ENCODE data around the gene SAMSN1. TPM values are rescaled to one million over a fixed set of nuclear protein-coding genes. Genes with fewer than 3 reads are reported as not detected.

Gene SAMSN1
- total and polyA plus RNA-seq, 2 experiments from 2014 or later = 0.82 to 1.7 TPM

GRCh38 chr21:14593230-14593629 lies 47.1 kb upstream of the SAMSN1 start:
- no peak for DNase-seq (ENCODE audit: low spot score)
- H3K27me3 ChIP-seq = no peaks in the 10 kb centered on the region
- H3K9me2 ChIP-seq (replicated peaks; ENCODE audit: insufficient read depth) = no peaks in the 10 kb centered on the region
- no peaks in the 10 kb centered on the region for H3K79me2 ChIP-seq
- no peak overlapping the region for H3K4me3 ChIP-seq
- TF ChIP-seq CTCF (IDR thresholded peaks at IDR 0.05; ENCODE audit: poor library complexity) (no peak), EZH2 (IDR thresholded peaks at IDR 0.05; ENCODE audit: borderline replicate concordance) (no peak), EZH2phosphoT487 (IDR thresholded peaks at IDR 0.05; ENCODE audit: low read depth, severe bottlenecking, unreplicated experiment) (no peak)
- H3K27ac ChIP-seq = no peak overlapping the region
- H4K20me1 ChIP-seq (ENCODE audit: insufficient read depth, poor library complexity, severe bottlenecking) = no peaks in the 10 kb centered on the region
- no peaks in the 10 kb centered on the region for H3K36me3 ChIP-seq (replicated peaks; ENCODE audit: insufficient read depth, low read depth)
- no peak overlapping the region for H3K4me2 ChIP-seq
- no peak overlapping the region for H2AFZ ChIP-seq
- no peaks in the 10 kb centered on the region for H3K9me3 ChIP-seq (ENCODE audit: low read depth)
- no peaks in the 10 kb centered on the region for H3K4me1 ChIP-seq (ENCODE audit: insufficient read depth)

- Histone ChIP-seq H3K9me3 (ENCODE audit: low read depth) (no peaks in the 10 kb centered on the region), H2AFZ (no peak overlapping the region), H3K79me2 (no peaks in the 10 kb centered on the region), H4K20me1 (ENCODE audit: insufficient read depth, poor library complexity, severe bottlenecking) (no peaks in the 10 kb centered on the region), H3K27me3 (no peaks in the 10 kb centered on the region), H3K27ac (no peak overlapping the region), H3K36me3 (replicated peaks; ENCODE audit: insufficient read depth, low read depth) (no peaks in the 10 kb centered on the region), H3K4me3 (no peak overlapping the region), H3K9me2 (replicated peaks; ENCODE audit: insufficient read depth) (no peaks in the 10 kb centered on the region), H3K4me1 (ENCODE audit: insufficient read depth) (no peaks in the 10 kb centered on the region), H3K4me2 (no peak overlapping the region)
- no peak for TF ChIP-seq EZH2phosphoT487 (IDR thresholded peaks at IDR 0.05; ENCODE audit: low read depth, severe bottlenecking, unreplicated experiment)
- no peak for TF ChIP-seq CTCF (IDR thresholded peaks at IDR 0.05; ENCODE audit: poor library complexity)
- no peak for TF ChIP-seq EZH2 (IDR thresholded peaks at IDR 0.05; ENCODE audit: borderline replicate concordance)
- DNase-seq (ENCODE audit: low spot score) = no peak
- WGBS (ENCODE audit: low lambda C conversion rate, missing lambda C conversion rate) = 85% methylated on average over 4 of the region's 4 CpGs
These were observed 46.3 kb upstream of the SAMSN1 start for GRCh38 chr21:14592296-14593000.

- Histone ChIP-seq H2AFZ (no peak overlapping the region), H3K9me2 (replicated peaks; ENCODE audit: insufficient read depth) (no peaks in the 10 kb centered on the region), H3K79me2 (no peaks in the 10 kb centered on the region), H3K4me2 (no peak overlapping the region), H3K4me3 (no peak overlapping the region), H3K36me3 (replicated peaks; ENCODE audit: insufficient read depth, low read depth) (no peaks in the 10 kb centered on the region), H3K27ac (no peak overlapping the region), H4K20me1 (ENCODE audit: insufficient read depth, poor library complexity, severe bottlenecking) (no peaks in the 10 kb centered on the region), H3K27me3 (no peaks in the 10 kb centered on the region), H3K4me1 (ENCODE audit: insufficient read depth) (no peaks in the 10 kb centered on the region), H3K9me3 (ENCODE audit: low read depth) (no peaks in the 10 kb centered on the region)
- DNase-seq (ENCODE audit: low spot score) = no peak
- no peak for TF ChIP-seq EZH2 (IDR thresholded peaks at IDR 0.05; ENCODE audit: borderline replicate concordance)
- TF ChIP-seq EZH2phosphoT487 (IDR thresholded peaks at IDR 0.05; ENCODE audit: low read depth, severe bottlenecking, unreplicated experiment) = no peak
- TF ChIP-seq CTCF (IDR thresholded peaks at IDR 0.05; ENCODE audit: poor library complexity) = no peak
- 93% methylated on average over 2 of the region's 2 CpGs for WGBS (ENCODE audit: low lambda C conversion rate, missing lambda C conversion rate)
These were observed 45.8 kb upstream of the SAMSN1 start for GRCh38 chr21:14591882-14592281.
